Testis (tissue), 2 donors: Measurements from ENCODE around the gene CYB5R4.

ENCODE experiments used
- POLR2A ChIP-seq: fragments of 450-650 bp; IDR thresholded peaks from one replicate; pipeline ENCODE4 v1.6.1; 2017; ENCODE audit warnings: antibody characterized with exemption, mild to moderate bottlenecking, moderate library complexity
- TF ChIP-seq, protein P1 (sequence below), 3 experiments: fragments of 450-650 bp in 2 of 3; fragments of 200-600 bp in 1 of 3; sonication (generic) in 1 of 3; IDR thresholded peaks; one replicate each; pipeline ENCODE4 v1.5.1; 2016 to 2019; ENCODE audit warnings: antibody characterized with exemption in 3 of 3, mild to moderate bottlenecking in 2 of 3, moderate library complexity in 1 of 3

DNA sequence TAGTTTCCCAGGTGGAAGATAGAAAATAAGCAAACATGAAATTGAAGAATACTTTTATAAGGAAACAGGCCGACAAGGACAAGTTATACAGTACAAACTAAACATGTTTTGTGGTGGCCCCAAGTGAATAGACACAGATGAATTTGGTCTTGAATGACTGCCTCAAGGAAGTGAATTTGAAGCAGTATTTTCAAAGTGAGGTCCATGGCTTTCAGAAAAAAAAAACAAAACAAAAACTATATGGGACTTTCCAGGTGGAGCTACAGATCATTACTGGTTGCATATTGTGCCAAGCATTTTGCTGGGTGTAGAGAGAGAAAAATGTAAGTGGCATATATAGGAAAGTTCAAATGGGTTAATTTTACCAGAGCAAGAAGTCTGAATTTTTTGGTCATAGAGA is 68.8 kb downstream of the CYB5R4 start:
- TF ChIP-seq, protein P1, sequence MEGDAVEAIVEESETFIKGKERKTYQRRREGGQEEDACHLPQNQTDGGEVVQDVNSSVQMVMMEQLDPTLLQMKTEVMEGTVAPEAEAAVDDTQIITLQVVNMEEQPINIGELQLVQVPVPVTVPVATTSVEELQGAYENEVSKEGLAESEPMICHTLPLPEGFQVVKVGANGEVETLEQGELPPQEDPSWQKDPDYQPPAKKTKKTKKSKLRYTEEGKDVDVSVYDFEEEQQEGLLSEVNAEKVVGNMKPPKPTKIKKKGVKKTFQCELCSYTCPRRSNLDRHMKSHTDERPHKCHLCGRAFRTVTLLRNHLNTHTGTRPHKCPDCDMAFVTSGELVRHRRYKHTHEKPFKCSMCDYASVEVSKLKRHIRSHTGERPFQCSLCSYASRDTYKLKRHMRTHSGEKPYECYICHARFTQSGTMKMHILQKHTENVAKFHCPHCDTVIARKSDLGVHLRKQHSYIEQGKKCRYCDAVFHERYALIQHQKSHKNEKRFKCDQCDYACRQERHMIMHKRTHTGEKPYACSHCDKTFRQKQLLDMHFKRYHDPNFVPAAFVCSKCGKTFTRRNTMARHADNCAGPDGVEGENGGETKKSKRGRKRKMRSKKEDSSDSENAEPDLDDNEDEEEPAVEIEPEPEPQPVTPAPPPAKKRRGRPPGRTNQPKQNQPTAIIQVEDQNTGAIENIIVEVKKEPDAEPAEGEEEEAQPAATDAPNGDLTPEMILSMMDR (IDR thresholded peaks at IDR 0.05), result no peak
- no peak for TF ChIP-seq POLR2A
